Measurements from ENCODE around the gene MBD3. TPM values are rescaled to one million over a fixed set of nuclear protein-coding genes. Genes with fewer than 3 reads are reported as not detected.
A peak's percentile ranks its signal among the peaks of the same experiment; 100 is the strongest.

MBD3 gene
- total RNA-seq, 1 experiment from 2014 or later = 128 TPM

DNA sequence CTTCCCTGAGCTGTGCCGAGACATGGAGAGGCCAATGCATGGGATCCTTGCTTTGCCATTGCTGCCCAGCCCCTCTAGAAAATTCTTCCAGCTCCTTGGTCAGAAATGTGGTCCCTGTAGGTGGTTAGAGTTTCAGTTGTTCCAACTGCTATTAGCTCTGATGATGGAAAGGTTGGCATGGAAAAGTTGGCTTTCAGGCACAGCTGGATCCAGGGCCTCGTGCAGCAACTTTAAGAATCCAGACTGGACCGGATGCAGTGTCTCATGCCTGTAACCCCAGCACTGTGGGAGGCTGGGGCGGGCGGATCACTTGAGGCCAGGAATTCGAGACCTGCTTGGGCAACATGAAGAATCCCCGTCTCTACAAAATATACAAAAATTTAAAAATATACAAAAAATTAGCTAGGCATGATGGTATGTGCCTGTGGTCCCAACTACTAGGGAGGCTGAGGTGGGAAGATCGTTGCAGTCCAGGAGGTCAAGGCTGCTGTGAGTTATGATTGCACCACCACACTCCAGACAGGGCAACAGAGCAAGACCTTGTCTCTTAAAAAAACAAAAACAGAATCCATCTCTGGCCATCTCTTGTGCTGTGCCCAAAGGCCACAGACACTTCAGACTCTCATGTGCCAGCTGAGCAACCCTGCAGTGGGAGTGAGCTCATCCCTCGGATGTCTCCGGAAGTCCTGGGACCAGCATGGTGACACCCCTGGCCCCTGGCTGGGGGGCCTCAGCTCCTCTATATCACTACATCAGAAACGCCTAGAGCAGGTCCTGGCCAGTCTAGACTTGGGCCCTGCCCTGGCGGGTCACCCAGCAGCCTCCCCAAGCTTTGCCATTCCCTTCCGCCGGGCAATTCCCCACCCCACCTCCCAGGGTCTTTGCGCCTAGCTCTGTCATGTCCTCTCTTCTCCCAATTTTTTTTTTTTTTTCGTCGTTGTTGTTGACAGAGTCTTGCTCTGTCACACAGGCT, 41.3 kb downstream of the MBD3 start:
- H3K27ac Mint-ChIP-seq = peak overlapping the region in 1 of 3 experiments; percentile 66; a peak in 1 of 7 replicates
- no peak overlapping the region for H3K14ac ChIP-seq (ENCODE audit: insufficient read depth, low read length)
- no peak overlapping the region for H2AK5ac ChIP-seq (ENCODE audit: insufficient read length, low read length)
- peaks cover 3% of the 10 kb centered on the region for H3K27me3 Mint-ChIP-seq (ENCODE audit: low read depth)
- H3K4me1 ChIP-seq (ENCODE audit: insufficient read depth, low read length) = no peaks in the 10 kb centered on the region
- H2BK120ac ChIP-seq (ENCODE audit: low read depth, low read length, poor library complexity, severe bottlenecking) = no peak overlapping the region
- H3K18ac ChIP-seq (ENCODE audit: insufficient read length, low read depth, low read length) = no peak overlapping the region
- no peak overlapping the region for H3T11ph ChIP-seq (ENCODE audit: low read length)
- peaks cover 0 to 6% (median 4%) of the 10 kb centered on the region in 3 experiments; a peak in 5 of 7 replicates for H3K36me3 Mint-ChIP-seq (ENCODE audit: insufficient read depth in 1 of 3, low read depth in 3 of 3)
- H4K20me1 ChIP-seq (ENCODE audit: control insufficient read depth, insufficient read depth, insufficient read length) = no peaks in the 10 kb centered on the region
- no peaks in the 10 kb centered on the region for H3K4me1 Mint-ChIP-seq
- TF ChIP-seq CTCF (conservative IDR thresholded peaks at IDR 0.05) = no peak
- H3K23ac ChIP-seq (ENCODE audit: insufficient read length, low read depth, low read length) = no peak overlapping the region
- no peak overlapping the region for H2BK5ac ChIP-seq (ENCODE audit: insufficient read length, low read length)
- no peaks in the 10 kb centered on the region for H3K79me2 ChIP-seq (ENCODE audit: insufficient read depth, low read length)
- no peaks in the 10 kb centered on the region for H3K9me3 ChIP-seq (ENCODE audit: control insufficient read depth, low read depth, low read length)
- H2BK12ac ChIP-seq (ENCODE audit: insufficient read length, low read depth, low read length) = no peak overlapping the region
- DNase-seq = no peak
- no peak overlapping the region for H4K5ac ChIP-seq (ENCODE audit: insufficient read length, low read depth, low read length)
- H3K27ac ChIP-seq (ENCODE audit: insufficient read length, low read depth, low read length) = no peak overlapping the region
- no peaks in the 10 kb centered on the region for H3K79me1 ChIP-seq (ENCODE audit: insufficient read depth, low read depth, low read length, poor library complexity, severe bottlenecking)
- no peak overlapping the region for H3K4me3 Mint-ChIP-seq
- no peak overlapping the region for H3K4me2 ChIP-seq (ENCODE audit: insufficient read depth, insufficient read length, low read length)
- H3K56ac ChIP-seq (ENCODE audit: insufficient read length, low read depth, low read length) = no peak overlapping the region
- no peaks in the 10 kb centered on the region; a peak in 2 of 5 replicates for H3K9me3 Mint-ChIP-seq
- H3K23me2 ChIP-seq (ENCODE audit: insufficient read length, low read depth, low read length, poor library complexity, severe bottlenecking) = no peaks in the 10 kb centered on the region
- H3K9ac ChIP-seq (ENCODE audit: extremely low read depth, insufficient read length, low read length) = no peak overlapping the region
- no peak overlapping the region for H2BK20ac ChIP-seq (ENCODE audit: low read depth, low read length, poor library complexity, severe bottlenecking)
- no peak overlapping the region for H4K91ac ChIP-seq (ENCODE audit: insufficient read length, low read depth, low read length)
- H3K4ac ChIP-seq (ENCODE audit: low read depth, low read length) = no peak overlapping the region
- H2AFZ ChIP-seq (ENCODE audit: low read length) = no peak overlapping the region
- no peak overlapping the region for H4K8ac ChIP-seq (replicated peaks; ENCODE audit: insufficient read length, low read depth, low read length)
- H3K27me3 ChIP-seq (ENCODE audit: insufficient read depth, low read length) = no peaks in the 10 kb centered on the region
- no peak overlapping the region for H2BK15ac ChIP-seq (ENCODE audit: low read depth, low read length)
- WGBS (ENCODE audit: extremely low coverage, insufficient read length, low lambda C conversion rate) = no CpG with 5 or more reads among the region's 17 CpGs

Measured in H9 (cell line).